ENCODE results near the gene AGBL5.

DNA sequence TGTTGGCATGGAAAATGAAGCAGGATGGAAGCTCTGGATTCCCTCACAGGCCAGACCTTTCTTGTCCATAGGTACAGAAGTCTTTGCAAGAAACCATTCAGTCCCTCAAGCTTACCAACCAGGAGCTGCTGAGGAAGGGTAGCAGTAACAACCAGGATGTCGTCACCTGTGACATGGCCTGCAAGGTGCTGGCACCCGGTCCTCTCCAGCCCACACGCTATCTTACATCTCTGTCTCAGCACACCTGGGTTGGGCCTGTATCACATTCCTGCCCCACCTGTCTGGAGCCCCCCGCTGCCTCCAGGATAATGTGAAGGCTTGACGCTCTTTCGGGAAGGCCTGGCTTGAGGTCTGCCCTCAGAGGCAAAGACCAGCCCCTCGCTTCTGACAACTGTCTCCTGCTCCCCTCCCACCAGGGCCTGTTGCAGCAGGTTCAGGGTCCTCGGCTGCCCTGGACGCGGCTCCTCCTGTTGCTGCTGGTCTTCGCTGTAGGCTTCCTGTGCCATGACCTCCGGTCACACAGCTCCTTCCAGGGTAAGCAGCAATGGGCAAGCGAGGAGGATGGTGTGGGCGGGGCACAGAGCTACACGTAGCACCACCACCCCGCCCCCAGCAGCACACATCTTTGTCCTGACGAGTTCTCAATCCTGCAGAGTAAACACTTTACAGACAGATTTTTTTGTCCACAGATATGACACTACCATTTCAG is 12.7 kb upstream of the AGBL5 start:
- TF ChIP-seq, protein P1, sequence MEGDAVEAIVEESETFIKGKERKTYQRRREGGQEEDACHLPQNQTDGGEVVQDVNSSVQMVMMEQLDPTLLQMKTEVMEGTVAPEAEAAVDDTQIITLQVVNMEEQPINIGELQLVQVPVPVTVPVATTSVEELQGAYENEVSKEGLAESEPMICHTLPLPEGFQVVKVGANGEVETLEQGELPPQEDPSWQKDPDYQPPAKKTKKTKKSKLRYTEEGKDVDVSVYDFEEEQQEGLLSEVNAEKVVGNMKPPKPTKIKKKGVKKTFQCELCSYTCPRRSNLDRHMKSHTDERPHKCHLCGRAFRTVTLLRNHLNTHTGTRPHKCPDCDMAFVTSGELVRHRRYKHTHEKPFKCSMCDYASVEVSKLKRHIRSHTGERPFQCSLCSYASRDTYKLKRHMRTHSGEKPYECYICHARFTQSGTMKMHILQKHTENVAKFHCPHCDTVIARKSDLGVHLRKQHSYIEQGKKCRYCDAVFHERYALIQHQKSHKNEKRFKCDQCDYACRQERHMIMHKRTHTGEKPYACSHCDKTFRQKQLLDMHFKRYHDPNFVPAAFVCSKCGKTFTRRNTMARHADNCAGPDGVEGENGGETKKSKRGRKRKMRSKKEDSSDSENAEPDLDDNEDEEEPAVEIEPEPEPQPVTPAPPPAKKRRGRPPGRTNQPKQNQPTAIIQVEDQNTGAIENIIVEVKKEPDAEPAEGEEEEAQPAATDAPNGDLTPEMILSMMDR (IDR thresholded peaks at IDR 0.05), result no peak
- no peak for TF ChIP-seq POLR2A (IDR thresholded peaks at IDR 0.05)
- TF ChIP-seq EP300 (IDR thresholded peaks at IDR 0.05), result no peak
